ENCODE measurements around the gene CSAD.
"Not testable (repeated sequence)": the region's sequence is repeated elsewhere in the genome, so short reads cannot be mapped to it uniquely, and the experiment has no call there.

CSAD gene

GRCh38 chr12:53180931-53181645, 363 bp upstream of the CSAD start:
- WGBS, 2 donors (ENCODE audit: extremely low coverage in 2 of 2, insufficient read length in 2 of 2, insufficient replicate concordance in 1 of 2): no CpG with 5 or more reads among the region's 57 CpGs
- H3K9me3 ChIP-seq (replicated peaks in 1 of 2; ENCODE audit: control insufficient read depth in 2 of 2, insufficient read depth in 1 of 2, low read depth in 1 of 2, low read length in 2 of 2): peaks cover 2 to 5% of the 10 kb centered on the region in 2 donors

GRCh38 chr12:53179687-53180219, 972 bp downstream of the CSAD start:
- peak overlapping the region; percentile 64 for H2AK5ac ChIP-seq (ENCODE audit: low read depth, low read length)
- H2BK120ac ChIP-seq (ENCODE audit: low read depth, low read length): peak overlapping the region; percentile 69
- H2BK5ac ChIP-seq (ENCODE audit: low read length): peak overlapping the region; percentile 93
- H3K18ac ChIP-seq (ENCODE audit: low read length): peak overlapping the region; percentile 94
- H2AFZ ChIP-seq (ENCODE audit: low read length): peak overlapping the region; percentile 95
- no peaks in the 10 kb centered on the region for H3K27me3 ChIP-seq (ENCODE audit: control insufficient read depth in 3 of 3, insufficient read depth in 3 of 3, low read depth in 1 of 3, low read length in 3 of 3)
- peak overlapping the region; percentile 88 for H3K9ac ChIP-seq (ENCODE audit: low read depth, low read length, poor library complexity)
- H3K4me1 ChIP-seq (ENCODE audit: control insufficient read depth in 2 of 2, insufficient read depth in 1 of 2, low read depth in 1 of 2, low read length in 2 of 2): peaks cover 17 to 27% of the 10 kb centered on the region in 2 donors
- WGBS, 2 donors (ENCODE audit: extremely low coverage in 2 of 2, insufficient read length in 2 of 2, insufficient replicate concordance in 1 of 2): no CpG with 5 or more reads among the region's 12 CpGs
- H3K4ac ChIP-seq (ENCODE audit: low read length): peak overlapping the region; percentile 71
- H3K4me2 ChIP-seq (ENCODE audit: insufficient read depth, low read length, poor library complexity, severe bottlenecking): peak overlapping the region; percentile 91
- H2BK12ac ChIP-seq (ENCODE audit: low read length): no peak overlapping the region
- peak overlapping the region; percentile 69 for H4K91ac ChIP-seq (ENCODE audit: low read depth, low read length, poor library complexity)
- DNase-seq (ENCODE audit: low spot score): peak; percentile 15
- no peak overlapping the region for H2BK15ac ChIP-seq (ENCODE audit: low read length)
- H3K23ac ChIP-seq (ENCODE audit: low read depth, low read length, poor library complexity): peak overlapping the region; percentile 57
- peak overlapping the region; percentile 32 for H3K14ac ChIP-seq (ENCODE audit: low read length)
- H3K79me1 ChIP-seq (ENCODE audit: low read depth, low read length): peaks cover 4% of the 10 kb centered on the region
- peaks cover 14 to 31% of the 10 kb centered on the region in 2 donors for H3K36me3 ChIP-seq (replicated peaks in 1 of 2; ENCODE audit: control insufficient read depth in 2 of 2, insufficient read depth in 2 of 2, low read length in 2 of 2)
- peak overlapping the region; percentile 100 for H4K8ac ChIP-seq (ENCODE audit: low read depth, low read length)
- peak overlapping the region; percentile 95 for H3K27ac ChIP-seq (replicated peaks; ENCODE audit: low read length)
- peak overlapping the region; percentile 72 to 79 for H3K4me3 ChIP-seq (ENCODE audit: low read length in 2 of 2)
- H3K9me3 ChIP-seq (replicated peaks in 1 of 2; ENCODE audit: control insufficient read depth in 2 of 2, insufficient read depth in 1 of 2, low read depth in 1 of 2, low read length in 2 of 2): peaks cover 2 to 5% of the 10 kb centered on the region in 2 donors

More at GRCh38 chr12:53180931-53181645, 363 bp upstream of the CSAD start:
- H4K91ac ChIP-seq (ENCODE audit: low read depth, low read length, poor library complexity): peak overlapping the region; percentile 34
- H4K8ac ChIP-seq (ENCODE audit: low read depth, low read length): no peak overlapping the region
- peaks cover 23 to 45% of the 10 kb centered on the region in 2 donors for H3K36me3 ChIP-seq (replicated peaks in 1 of 2; ENCODE audit: control insufficient read depth in 2 of 2, insufficient read depth in 2 of 2, low read length in 2 of 2)
- H2BK120ac ChIP-seq (ENCODE audit: low read depth, low read length): peak overlapping the region; percentile 72
- H2BK15ac ChIP-seq (ENCODE audit: low read length): peak overlapping the region; percentile 90
- peak overlapping the region; percentile 86 for H2AK5ac ChIP-seq (ENCODE audit: low read depth, low read length)
- H2BK12ac ChIP-seq (ENCODE audit: low read length): no peak overlapping the region
- H3K4me2 ChIP-seq (ENCODE audit: insufficient read depth, low read length, poor library complexity, severe bottlenecking): peak overlapping the region; percentile 70
- peak overlapping the region; percentile 72 to 96 for H3K4me3 ChIP-seq (ENCODE audit: low read length in 2 of 2)
- H3K27me3 ChIP-seq (ENCODE audit: control insufficient read depth in 3 of 3, insufficient read depth in 3 of 3, low read depth in 1 of 3, low read length in 3 of 3): no peaks in the 10 kb centered on the region
- H2BK5ac ChIP-seq (ENCODE audit: low read length): peak overlapping the region; percentile 93
- DNase-seq (ENCODE audit: low spot score): peak; percentile 81
- peak overlapping the region; percentile 93 for H3K4ac ChIP-seq (ENCODE audit: low read length)
- H3K23ac ChIP-seq (ENCODE audit: low read depth, low read length, poor library complexity): peak overlapping the region; percentile 98
- H3K4me1 ChIP-seq (ENCODE audit: control insufficient read depth in 2 of 2, insufficient read depth in 1 of 2, low read depth in 1 of 2, low read length in 2 of 2): peaks cover 13 to 20% of the 10 kb centered on the region in 2 donors
- peak overlapping the region; percentile 95 for H2AFZ ChIP-seq (ENCODE audit: low read length)
- peak overlapping the region; percentile 100 for H3K27ac ChIP-seq (replicated peaks; ENCODE audit: low read length)
- H3K18ac ChIP-seq (ENCODE audit: low read length): peak overlapping the region; percentile 100
- H3K9ac ChIP-seq (ENCODE audit: low read depth, low read length, poor library complexity): peak overlapping the region; percentile 99
- H3K79me1 ChIP-seq (ENCODE audit: low read depth, low read length): peaks cover 4% of the 10 kb centered on the region
- H3K14ac ChIP-seq (ENCODE audit: low read length): peak overlapping the region; percentile 100

- not testable (repeated sequence) for H2BK5ac ChIP-seq (ENCODE audit: low read length); H3K23ac ChIP-seq (ENCODE audit: low read depth, low read length, poor library complexity); H3K9ac ChIP-seq (ENCODE audit: low read depth, low read length, poor library complexity); DNase-seq (ENCODE audit: low spot score); H2AK5ac ChIP-seq (ENCODE audit: low read depth, low read length); H3K4me2 ChIP-seq (ENCODE audit: insufficient read depth, low read length, poor library complexity, severe bottlenecking); H4K8ac ChIP-seq (ENCODE audit: low read depth, low read length); H2AFZ ChIP-seq (ENCODE audit: low read length); H3K14ac ChIP-seq (ENCODE audit: low read length); H3K4me3 ChIP-seq (ENCODE audit: low read length in 2 of 2); H3K27ac ChIP-seq (replicated peaks; ENCODE audit: low read length); H2BK12ac ChIP-seq (ENCODE audit: low read length); H2BK120ac ChIP-seq (ENCODE audit: low read depth, low read length); H3K9me3 ChIP-seq (replicated peaks in 1 of 2; ENCODE audit: control insufficient read depth in 2 of 2, insufficient read depth in 1 of 2, low read depth in 1 of 2, low read length in 2 of 2); H2BK15ac ChIP-seq (ENCODE audit: low read length); H3K27me3 ChIP-seq (ENCODE audit: control insufficient read depth in 3 of 3, insufficient read depth in 3 of 3, low read depth in 1 of 3, low read length in 3 of 3); H3K18ac ChIP-seq (ENCODE audit: low read length); H3K4ac ChIP-seq (ENCODE audit: low read length); H3K79me1 ChIP-seq (ENCODE audit: low read depth, low read length); H4K91ac ChIP-seq (ENCODE audit: low read depth, low read length, poor library complexity)
- WGBS, 2 donors (ENCODE audit: extremely low coverage in 2 of 2, insufficient read length in 2 of 2, insufficient replicate concordance in 1 of 2): no CpG with 5 or more reads among the region's 14 CpGs
- peaks cover 12 to 23% of the 10 kb centered on the region in 2 donors for H3K36me3 ChIP-seq (replicated peaks in 1 of 2; ENCODE audit: control insufficient read depth in 2 of 2, insufficient read depth in 2 of 2, low read length in 2 of 2)
- H3K4me1 ChIP-seq (ENCODE audit: control insufficient read depth in 2 of 2, insufficient read depth in 1 of 2, low read depth in 1 of 2, low read length in 2 of 2): peaks cover 18 to 28% of the 10 kb centered on the region in 2 donors
Observed at GRCh38 chr12:53178803-53179202, 1.9 kb downstream of the CSAD start.

GRCh38 chr12:53177447-53177846, 3.3 kb downstream of the CSAD start:
- H3K9ac ChIP-seq (ENCODE audit: low read depth, low read length, poor library complexity); H3K27me3 ChIP-seq (ENCODE audit: control insufficient read depth in 3 of 3, insufficient read depth in 3 of 3, low read depth in 1 of 3, low read length in 3 of 3); H3K18ac ChIP-seq (ENCODE audit: low read length); DNase-seq (ENCODE audit: low spot score); H4K8ac ChIP-seq (ENCODE audit: low read depth, low read length); H3K79me1 ChIP-seq (ENCODE audit: low read depth, low read length); H2BK120ac ChIP-seq (ENCODE audit: low read depth, low read length); H3K27ac ChIP-seq (replicated peaks; ENCODE audit: low read length); H3K9me3 ChIP-seq (replicated peaks in 1 of 2; ENCODE audit: control insufficient read depth in 2 of 2, insufficient read depth in 1 of 2, low read depth in 1 of 2, low read length in 2 of 2); H4K91ac ChIP-seq (ENCODE audit: low read depth, low read length, poor library complexity); H3K23ac ChIP-seq (ENCODE audit: low read depth, low read length, poor library complexity); H2BK5ac ChIP-seq (ENCODE audit: low read length); H2AK5ac ChIP-seq (ENCODE audit: low read depth, low read length); H3K4me3 ChIP-seq (ENCODE audit: low read length in 2 of 2); H3K14ac ChIP-seq (ENCODE audit: low read length); H2AFZ ChIP-seq (ENCODE audit: low read length); H2BK15ac ChIP-seq (ENCODE audit: low read length); H2BK12ac ChIP-seq (ENCODE audit: low read length); H3K36me3 ChIP-seq (replicated peaks in 1 of 2; ENCODE audit: control insufficient read depth in 2 of 2, insufficient read depth in 2 of 2, low read length in 2 of 2); H3K4ac ChIP-seq (ENCODE audit: low read length); H3K4me2 ChIP-seq (ENCODE audit: insufficient read depth, low read length, poor library complexity, severe bottlenecking): not testable (repeated sequence)
- WGBS, 2 donors (ENCODE audit: extremely low coverage in 2 of 2, insufficient read length in 2 of 2, insufficient replicate concordance in 1 of 2): no CpG with 5 or more reads among the region's 6 CpGs
- H3K4me1 ChIP-seq (ENCODE audit: control insufficient read depth in 2 of 2, insufficient read depth in 1 of 2, low read depth in 1 of 2, low read length in 2 of 2): peaks cover 11 to 20% of the 10 kb centered on the region in 2 donors
